22Rv1 (cell line): ENCODE results near the gene SCN7A.

Experiments used
- H3K27ac ChIP-seq: fragments of 450-650 bp; 2 replicates; pipeline ENCODE4 v1.5.1; 2017
- ZFX ChIP-seq: fragments of 450-650 bp; IDR thresholded peaks from 2 replicates; pipeline ENCODE4 v1.6.1; 2017; ENCODE audit warnings: antibody characterized with exemption, borderline replicate concordance
- TF ChIP-seq, protein P1 (sequence below): fragments of 450-650 bp; IDR thresholded peaks from 2 replicates; pipeline ENCODE4 v1.5.1; 2017; ENCODE audit warnings: mild to moderate bottlenecking

The SCN7A gene

GRCh38 chr2:166518634-166519390 is 24.8 kb upstream of the SCN7A start:
- no peak for TF ChIP-seq ZFX
- TF ChIP-seq, protein P1, sequence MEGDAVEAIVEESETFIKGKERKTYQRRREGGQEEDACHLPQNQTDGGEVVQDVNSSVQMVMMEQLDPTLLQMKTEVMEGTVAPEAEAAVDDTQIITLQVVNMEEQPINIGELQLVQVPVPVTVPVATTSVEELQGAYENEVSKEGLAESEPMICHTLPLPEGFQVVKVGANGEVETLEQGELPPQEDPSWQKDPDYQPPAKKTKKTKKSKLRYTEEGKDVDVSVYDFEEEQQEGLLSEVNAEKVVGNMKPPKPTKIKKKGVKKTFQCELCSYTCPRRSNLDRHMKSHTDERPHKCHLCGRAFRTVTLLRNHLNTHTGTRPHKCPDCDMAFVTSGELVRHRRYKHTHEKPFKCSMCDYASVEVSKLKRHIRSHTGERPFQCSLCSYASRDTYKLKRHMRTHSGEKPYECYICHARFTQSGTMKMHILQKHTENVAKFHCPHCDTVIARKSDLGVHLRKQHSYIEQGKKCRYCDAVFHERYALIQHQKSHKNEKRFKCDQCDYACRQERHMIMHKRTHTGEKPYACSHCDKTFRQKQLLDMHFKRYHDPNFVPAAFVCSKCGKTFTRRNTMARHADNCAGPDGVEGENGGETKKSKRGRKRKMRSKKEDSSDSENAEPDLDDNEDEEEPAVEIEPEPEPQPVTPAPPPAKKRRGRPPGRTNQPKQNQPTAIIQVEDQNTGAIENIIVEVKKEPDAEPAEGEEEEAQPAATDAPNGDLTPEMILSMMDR = no peak
- H3K27ac ChIP-seq = no peak overlapping the region

- no peak overlapping the region for H3K27ac ChIP-seq
- no peak for TF ChIP-seq ZFX
- TF ChIP-seq, protein P1 = no peak
Measured at GRCh38 chr2:166517533-166518061, 23.5 kb upstream of the SCN7A start.

GRCh38 chr2:166516712-166517303 is 22.8 kb upstream of the SCN7A start:
- no peak overlapping the region for H3K27ac ChIP-seq
- TF ChIP-seq ZFX = no peak
- TF ChIP-seq, protein P1 = peak; percentile 64

- TF ChIP-seq, protein P1 = no peak
- TF ChIP-seq ZFX = no peak
- no peak overlapping the region for H3K27ac ChIP-seq
Measured at GRCh38 chr2:166513952-166514351, 19.9 kb upstream of the SCN7A start.

- no peak for TF ChIP-seq ZFX
- TF ChIP-seq, protein P1 = no peak
- H3K27ac ChIP-seq = no peak overlapping the region
Measured at GRCh38 chr2:166499281-166499680, 5.2 kb upstream of the SCN7A start.

DNA sequence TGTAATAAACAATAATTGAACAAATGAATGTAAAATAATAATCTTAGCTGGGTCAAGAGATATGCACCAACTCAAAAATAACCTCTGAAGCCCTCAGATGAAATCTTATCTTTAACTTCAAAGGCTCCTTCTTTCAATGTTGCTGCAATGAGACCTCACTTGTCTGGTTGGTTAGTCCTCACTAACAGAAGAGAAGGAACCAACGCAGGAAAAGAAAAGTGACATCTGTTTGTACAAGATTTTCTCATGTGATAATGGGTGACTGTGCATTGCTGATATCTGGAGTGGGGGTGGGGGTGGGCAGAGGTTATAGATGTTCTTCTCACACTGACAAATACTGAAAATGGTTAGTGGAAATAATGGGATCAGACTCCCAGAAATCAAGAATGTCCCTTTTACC is 2.6 kb downstream of the SCN7A start:
- TF ChIP-seq, protein P1 = no peak
- no peak for TF ChIP-seq ZFX
- H3K27ac ChIP-seq = no peak overlapping the region

DNA sequence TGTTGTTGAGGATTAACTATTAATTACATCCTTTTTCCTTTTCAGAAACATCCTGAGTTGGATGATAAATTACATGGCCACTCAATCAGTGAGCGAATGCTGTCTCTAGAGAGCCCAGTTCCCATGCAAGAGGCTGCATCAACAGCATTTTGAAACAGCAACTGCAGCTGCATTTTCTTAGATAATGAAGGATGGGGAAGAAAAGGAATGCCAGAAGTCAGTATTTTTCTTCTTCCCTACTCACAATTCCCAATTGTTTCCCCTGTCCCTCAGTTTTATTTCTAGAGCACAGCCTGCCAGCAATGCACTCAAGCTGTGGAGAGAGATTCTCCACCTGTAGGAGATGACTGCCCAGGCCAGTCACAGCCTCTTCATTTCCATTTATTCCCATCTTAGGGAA is 6.9 kb downstream of the SCN7A start:
- H3K27ac ChIP-seq = no peak overlapping the region
- no peak for TF ChIP-seq ZFX
- TF ChIP-seq, protein P1 = no peak
